Measurements from ENCODE around the gene MEOX1.

GRCh38 chr17:43598357-43599045 is 63.2 kb downstream of the MEOX1 start:
- no peak for TF ChIP-seq POLR2A (IDR thresholded peaks at IDR 0.05; ENCODE audit: low read length)
- TF ChIP-seq GATA1 (IDR thresholded peaks at IDR 0.05; ENCODE audit: low read depth, low read length), result no peak

Data from erythroblast (primary cell).